Fibroblast of lung (primary cell): ENCODE measurements around the gene GNPTAB.

Experiments used
- EZH2 ChIP-seq: IDR thresholded peaks from 2 replicates; pipeline ENCODE4 v1.5.1; 2012; ENCODE audit warnings: low read length, control low read depth, mild to moderate bottlenecking; ENCODE audit errors: missing control alignments
- TF ChIP-seq, protein P1 (sequence below), 2 donors: IDR thresholded peaks in 1 of 2; conservative IDR thresholded peaks in 1 of 2; 1 replicate in 1 of 2; 2 replicates in 1 of 2; pipeline ENCODE4 v1.5.1; 2011 to 2012; ENCODE audit warnings: low read length in 2 of 2, control low read depth in 1 of 2, inconsistent platforms in 1 of 2, low read depth in 1 of 2, mild to moderate bottlenecking in 1 of 2

DNA sequence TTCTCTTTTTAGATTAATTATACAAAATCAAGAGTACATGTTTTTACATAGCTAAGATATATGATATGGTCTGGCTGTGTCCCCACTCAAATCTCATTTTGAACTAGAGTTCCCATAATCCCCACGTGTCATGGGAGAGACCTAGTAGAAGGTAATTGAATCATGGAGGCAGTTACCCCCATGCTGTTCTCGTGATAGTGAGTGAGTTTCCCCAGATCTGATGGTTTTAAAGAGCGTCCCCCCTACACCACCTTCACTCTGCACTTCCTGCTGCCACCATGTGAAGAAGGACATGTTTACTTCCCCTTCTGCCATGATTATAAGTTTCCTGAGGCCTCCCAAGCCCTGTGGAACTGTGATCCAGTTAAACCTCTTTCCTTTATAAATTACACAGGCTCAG lies 25.2 kb upstream of the GNPTAB start:
- TF ChIP-seq, protein P1, sequence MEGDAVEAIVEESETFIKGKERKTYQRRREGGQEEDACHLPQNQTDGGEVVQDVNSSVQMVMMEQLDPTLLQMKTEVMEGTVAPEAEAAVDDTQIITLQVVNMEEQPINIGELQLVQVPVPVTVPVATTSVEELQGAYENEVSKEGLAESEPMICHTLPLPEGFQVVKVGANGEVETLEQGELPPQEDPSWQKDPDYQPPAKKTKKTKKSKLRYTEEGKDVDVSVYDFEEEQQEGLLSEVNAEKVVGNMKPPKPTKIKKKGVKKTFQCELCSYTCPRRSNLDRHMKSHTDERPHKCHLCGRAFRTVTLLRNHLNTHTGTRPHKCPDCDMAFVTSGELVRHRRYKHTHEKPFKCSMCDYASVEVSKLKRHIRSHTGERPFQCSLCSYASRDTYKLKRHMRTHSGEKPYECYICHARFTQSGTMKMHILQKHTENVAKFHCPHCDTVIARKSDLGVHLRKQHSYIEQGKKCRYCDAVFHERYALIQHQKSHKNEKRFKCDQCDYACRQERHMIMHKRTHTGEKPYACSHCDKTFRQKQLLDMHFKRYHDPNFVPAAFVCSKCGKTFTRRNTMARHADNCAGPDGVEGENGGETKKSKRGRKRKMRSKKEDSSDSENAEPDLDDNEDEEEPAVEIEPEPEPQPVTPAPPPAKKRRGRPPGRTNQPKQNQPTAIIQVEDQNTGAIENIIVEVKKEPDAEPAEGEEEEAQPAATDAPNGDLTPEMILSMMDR (conservative IDR thresholded peaks at IDR 0.05 in 1 of 2, IDR thresholded peaks at IDR 0.05 in 1 of 2; ENCODE audit: low read depth in 1 of 2, low read length in 2 of 2): no peak
- no peak for TF ChIP-seq EZH2
